OCI-LY3 (cell line): Measurements from ENCODE around the gene UGCG.

Source experiments
- CTCF ChIP-seq: fragments of 200-600, 300-600 bp; sonication (generic); IDR thresholded peaks from 2 replicates; pipeline ENCODE4 v1.5.1; 2014; ENCODE audit warnings: antibody characterized with exemption, low read length, low read depth
- EZH2phosphoT487 ChIP-seq: fragments of 200-600 bp; shearing (Covaris generic); IDR thresholded peaks from 2 replicates; pipeline ENCODE4 v1.6.1; 2018; ENCODE audit warnings: antibody characterized with exemption, mixed run types, low read depth

DNA sequence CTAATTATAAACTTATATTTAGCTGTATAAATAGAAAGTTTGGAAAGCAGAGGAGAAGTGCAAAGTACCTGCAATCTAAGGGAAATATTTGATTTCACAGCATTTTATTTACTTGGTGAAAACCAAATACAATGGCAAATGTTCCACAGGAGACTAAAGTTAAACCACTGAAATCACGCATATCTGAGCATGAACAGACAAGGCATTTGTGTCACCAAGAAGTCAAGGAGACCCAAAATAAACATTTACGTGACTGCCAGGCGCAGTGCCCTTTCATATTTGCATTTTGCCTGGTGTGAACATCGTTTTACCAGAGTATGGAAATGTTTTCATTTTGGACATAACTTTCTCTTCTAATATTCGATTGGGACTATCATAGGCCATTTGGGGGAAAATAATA lies 20.6 kb downstream of the UGCG start:
- TF ChIP-seq CTCF (no peak), EZH2phosphoT487 (no peak)
